Activated T-cell treated with anti-CD3 and anti-CD28 coated beads, Interleukin-2, amount 50 U/mL, for 1 hour (primary cell): Measurements from ENCODE around the gene TFDP1.
A peak's percentile ranks its signal among the peaks of the same experiment; 100 is the strongest.

Experiments used
- DNase-seq: peaks from one replicate; pipeline ENCODE4 v3.0.0-alpha.2; 2020

The TFDP1 gene, protein sequence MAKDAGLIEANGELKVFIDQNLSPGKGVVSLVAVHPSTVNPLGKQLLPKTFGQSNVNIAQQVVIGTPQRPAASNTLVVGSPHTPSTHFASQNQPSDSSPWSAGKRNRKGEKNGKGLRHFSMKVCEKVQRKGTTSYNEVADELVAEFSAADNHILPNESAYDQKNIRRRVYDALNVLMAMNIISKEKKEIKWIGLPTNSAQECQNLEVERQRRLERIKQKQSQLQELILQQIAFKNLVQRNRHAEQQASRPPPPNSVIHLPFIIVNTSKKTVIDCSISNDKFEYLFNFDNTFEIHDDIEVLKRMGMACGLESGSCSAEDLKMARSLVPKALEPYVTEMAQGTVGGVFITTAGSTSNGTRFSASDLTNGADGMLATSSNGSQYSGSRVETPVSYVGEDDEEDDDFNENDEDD

DNA sequence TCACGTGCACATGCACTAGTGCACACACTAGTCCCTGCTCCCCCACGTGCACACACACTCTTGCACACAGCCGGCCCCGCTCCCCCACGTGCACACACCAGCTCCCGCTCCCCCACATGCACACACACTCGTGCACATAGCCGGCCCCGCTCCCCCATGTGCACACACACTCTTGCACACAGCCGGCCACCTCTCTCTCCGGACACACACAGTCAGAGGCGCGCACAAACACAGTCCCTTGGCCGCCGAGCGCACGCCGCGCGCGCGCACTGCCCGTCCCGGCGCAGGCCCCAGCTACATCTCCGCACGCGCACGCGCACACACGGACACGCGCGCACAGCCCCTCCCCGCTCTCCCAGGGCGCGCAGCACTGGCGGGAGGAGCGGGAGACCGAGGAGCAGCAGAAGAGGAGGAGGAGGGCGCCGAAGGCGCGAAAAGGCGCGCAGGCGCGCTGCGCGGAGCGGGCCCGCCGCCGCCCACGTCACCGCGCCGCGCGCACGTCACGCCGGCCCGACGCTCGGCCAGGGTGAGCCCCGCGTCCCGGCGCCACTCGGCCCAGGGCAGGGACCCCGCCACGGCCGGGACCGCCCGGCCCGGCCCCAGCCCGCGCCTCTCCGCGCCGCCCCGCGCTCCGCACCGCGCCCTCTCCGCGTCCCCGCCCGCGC lies at the start of gene TFDP1:
Gene TFDP1, plus strand, starts transcription at position 549 of the 665 bp plus-strand sequence. CDS start 1,085 bp downstream, outside the sequence.
- peak; percentile 61 for DNase-seq

DNA sequence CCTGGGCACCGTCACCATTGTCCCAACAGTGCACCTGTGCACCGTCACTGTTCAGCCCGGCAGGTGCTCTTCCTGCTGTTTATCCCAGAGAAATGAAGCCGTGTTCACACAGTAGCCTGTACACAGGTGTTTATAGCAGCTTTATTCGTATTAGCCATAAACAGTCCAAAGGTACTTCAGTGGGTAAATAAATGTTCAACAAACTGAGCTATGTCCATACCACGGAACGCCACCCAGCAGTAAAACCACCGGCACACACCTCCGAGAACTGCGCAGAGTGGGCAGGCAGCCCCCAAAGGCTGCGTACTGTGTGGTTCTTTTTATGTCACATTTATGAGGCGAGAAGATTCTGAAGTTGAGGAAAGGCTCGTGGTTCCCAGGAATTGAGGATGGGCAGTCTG lies 49.2 kb upstream of the TFDP1 start:
- no peak for DNase-seq

- DNase-seq: no peak
These were observed 48.0 kb upstream of the TFDP1 start for GRCh38 chr13:113536461-113537110.

- DNase-seq: no peak
These were observed 47.3 kb upstream of the TFDP1 start for GRCh38 chr13:113537205-113537604.

DNA sequence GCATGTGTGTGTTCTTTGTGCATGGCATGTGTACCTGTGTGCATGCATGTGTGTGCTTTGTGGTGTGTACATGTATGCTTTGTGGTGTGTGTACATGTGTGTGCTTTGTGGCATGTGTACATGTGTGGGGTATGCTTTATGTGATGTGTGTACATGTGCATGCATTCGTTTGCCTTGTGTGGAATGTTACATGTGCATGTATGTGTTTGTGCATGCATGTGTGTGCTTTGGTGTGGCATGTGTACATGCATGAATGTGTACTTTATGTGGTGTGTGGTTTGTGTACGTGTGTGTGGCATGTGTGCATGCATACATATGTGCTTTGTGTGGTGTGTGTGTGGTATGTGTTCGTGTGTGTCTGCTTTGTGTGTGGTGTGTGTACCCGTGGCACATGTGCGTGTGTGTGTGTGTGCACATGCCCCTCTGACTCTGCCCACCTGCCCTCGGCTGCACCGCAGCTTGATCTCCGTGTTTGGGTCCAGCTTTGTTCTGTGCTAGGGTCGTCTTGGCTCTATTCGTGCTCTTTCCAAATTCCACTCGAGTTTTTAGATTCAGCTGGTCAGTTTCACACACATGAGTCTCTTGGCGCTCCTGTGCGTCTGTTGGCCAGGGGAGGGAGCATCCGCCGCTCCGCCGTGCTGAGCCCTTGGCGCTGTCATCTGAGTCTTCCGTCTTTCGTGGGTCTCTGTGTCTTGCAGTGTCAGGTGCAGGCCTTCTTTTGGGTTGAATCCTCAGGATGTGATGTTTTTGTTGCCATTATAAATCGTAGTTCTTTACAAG lies 46.5 kb upstream of the TFDP1 start:
- no peak for DNase-seq

DNA sequence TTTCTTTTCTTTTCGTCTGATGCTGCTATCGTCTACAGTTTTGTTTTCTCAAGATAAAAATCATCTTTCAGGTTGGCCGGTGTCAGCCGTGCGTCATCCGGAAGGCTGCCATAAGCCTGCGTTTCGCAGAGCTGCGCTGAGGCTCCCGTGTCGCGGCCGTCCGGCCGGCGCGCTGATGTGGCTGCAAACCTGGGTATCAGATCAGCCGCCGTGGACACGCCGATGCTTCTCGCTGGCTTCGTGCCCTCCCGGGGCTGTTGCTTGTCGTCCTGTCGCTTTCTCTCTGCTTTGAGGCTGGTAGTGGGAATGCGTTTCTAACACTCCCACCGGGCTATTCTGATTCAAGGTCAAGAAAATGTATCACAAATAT lies 45.9 kb upstream of the TFDP1 start:
- no peak for DNase-seq

- no peak for DNase-seq
These were observed 45.4 kb upstream of the TFDP1 start for GRCh38 chr13:113539176-113539575.

DNA sequence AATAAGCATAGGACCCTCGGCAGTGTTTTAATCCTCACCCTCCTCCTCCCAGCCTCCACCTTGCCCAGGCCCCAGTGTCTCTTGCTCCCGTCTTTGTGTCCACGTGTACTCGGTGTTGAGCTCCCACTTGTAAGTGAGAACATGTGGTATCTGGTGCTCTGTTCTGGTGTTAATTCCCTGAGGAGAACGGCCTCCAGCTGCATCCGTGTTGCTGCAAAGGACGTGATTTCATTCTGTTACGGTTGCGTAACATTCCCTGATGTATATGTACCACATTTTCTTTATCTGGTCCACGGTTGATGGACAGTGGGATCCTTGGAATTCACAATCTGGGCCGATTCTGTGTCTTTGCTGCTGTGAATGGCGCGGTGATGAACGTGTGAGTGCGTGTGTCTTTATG lies 44.7 kb upstream of the TFDP1 start:
- no peak for DNase-seq

GRCh38 chr13:113540523-113540922 lies 44.0 kb upstream of the TFDP1 start:
- DNase-seq: no peak

DNA sequence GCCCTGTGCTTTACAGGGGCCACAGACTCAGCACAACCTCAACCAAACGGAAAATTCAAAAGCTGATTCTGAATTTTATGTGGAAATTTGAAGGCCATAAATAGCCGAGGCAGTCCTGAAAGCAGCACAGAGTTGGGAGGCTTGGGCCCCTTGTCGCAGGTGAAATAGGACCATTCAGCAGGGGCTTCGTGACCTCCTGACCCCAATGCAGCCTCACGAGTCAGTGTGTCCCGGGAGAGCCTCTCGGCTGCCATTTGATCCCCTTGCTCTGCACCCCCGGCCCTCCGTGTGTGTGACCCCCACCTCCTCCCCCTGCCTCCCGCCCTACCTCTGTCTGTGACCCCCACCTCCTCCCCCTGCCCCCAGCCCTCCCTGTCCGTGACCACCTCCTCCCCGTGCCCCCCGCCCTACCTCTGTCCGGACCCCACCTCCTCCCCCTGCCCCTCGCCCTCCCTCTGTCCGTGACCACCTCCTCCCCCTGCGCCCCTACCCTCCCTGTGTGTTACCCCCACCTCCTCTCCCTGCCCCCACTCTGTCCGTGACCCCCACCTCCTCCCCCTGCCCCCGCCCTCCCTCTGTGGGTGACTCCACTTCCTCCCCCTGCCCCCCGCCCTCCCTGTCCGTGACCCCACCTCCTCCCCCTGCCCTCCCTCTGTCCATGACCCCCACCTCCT lies 41.7 kb upstream of the TFDP1 start:
- DNase-seq: no peak

DNA sequence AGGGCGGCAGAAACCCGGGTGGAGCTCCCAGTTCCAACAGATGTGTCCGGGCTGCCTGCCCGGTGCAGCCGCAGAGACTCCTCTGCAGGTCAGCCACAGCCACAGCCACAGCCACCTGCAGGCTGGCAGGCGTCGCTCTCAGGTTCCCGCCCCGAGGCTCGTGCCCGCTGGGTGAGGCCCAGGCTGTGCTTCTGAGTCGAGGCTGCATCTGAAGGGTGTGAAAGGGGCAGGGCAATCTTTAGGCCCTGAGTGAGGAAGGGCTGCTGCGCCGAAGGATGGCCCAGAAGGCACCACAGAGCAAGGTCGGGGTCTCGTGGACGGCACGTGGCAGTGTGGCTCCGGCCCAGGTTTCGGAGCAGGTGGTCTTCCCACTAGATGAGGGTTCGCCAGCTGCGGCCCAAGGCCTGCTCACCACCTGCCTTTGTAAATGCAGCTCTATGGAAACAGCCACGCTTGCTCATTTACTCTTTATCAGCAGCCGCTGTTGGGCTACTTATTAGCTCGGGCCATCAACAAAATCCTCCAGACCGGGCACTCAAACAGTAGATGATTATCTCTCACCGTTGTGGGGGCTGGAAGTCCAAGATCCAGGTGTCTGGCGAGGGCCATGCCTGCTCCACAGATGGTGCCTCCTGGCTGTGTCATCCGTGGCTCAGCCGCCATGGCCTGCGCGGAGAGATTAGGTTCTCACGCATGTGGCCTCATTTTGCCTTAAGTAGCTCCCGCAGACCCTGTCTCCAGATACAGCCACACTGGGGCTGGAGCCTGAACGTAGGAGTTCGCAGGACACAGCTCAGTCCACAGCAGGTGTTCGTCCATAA lies 40.3 kb upstream of the TFDP1 start:
- no peak for DNase-seq

GRCh38 chr13:113544896-113545295 lies 39.7 kb upstream of the TFDP1 start:
- DNase-seq: no peak

DNA sequence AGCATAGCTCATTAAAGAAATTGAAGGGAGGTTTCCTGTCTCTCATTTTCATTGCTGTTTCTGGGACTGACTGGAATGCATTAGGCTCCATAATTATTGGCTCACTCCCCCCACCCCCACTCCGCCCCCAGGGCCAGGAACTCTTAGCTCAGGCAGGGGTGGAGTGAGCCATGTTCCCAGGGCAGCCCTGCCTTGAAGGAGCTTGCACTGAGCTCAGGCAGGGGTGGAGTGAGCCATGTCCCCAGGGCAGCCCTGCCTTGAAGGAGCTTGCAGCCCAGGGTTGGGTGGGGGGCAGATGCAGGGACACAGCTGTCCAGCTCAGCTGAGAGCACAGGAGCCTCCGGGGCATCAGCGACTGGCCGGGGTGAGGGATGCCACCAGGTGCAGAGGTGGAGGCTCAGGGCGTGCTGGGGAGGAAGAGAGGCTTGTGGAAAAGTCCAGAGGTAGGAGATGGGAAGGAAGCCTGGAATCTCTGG lies 39.1 kb upstream of the TFDP1 start:
- no peak for DNase-seq

DNA sequence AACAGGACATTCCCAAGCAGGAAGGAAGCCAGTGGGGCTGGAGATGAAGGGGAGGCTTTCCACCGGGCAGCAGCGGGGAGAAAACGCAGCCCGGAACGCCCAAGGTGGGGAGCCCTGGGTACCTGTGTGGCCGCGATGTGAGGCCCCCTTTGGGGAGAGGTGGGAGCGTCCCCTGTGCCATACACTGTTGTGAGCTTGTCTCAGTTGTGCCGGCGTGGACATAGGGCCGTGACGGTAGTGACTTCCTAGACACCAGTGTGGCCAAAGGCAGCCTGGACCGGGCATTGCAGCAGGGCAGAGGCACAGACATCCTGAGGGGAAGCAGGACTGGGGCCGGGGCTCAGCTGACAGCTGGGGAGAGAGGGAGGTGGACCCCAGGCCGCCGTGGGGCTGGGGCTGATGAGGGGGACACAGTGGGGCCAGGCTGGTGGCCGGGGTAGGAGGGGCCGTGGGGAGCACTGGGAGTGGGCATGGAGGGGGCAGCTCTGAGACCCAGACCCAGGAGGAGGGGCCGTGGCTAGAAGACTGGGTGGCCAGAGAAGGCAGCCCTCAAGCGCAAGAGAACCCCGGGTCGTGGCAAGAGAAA lies 38.5 kb upstream of the TFDP1 start:
- no peak for DNase-seq

- no peak for DNase-seq
These were observed 37.8 kb upstream of the TFDP1 start for GRCh38 chr13:113546571-113547237.

DNA sequence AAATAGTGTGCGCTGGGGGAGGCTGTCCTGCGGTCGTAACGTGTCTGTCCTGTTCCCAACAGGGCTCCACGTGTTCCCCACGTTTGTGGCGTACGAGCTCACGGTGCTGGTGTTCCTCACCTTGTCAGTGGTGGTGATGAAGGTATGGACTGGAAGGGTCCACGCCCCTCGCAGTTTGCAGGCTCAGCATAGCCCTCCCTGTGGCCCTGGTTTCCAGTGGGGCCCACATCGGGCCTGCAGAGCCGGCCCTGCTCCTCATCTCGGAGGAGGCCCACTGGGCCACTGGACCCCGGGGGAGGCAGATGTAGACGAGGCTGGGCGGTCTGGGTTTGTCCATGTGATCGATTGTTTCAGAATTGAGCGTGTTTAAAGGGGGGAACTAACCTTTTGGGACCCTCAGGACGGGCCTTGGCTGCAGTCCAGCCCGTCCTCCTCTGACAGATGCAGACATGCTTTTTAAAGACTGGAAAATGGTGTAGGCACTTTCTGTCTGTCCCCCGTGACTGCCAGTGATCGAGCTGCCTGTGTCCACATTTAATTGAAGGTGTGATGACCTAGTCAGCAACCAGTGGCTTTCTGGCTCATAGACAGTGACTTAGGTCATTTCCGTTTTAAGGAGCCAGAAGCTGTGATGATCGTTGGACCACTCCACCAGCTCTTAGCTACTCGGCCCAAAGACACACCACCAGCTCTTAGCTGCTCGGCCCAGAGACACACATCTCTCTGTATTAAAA lies 37.1 kb upstream of the TFDP1 start:
- DNase-seq: no peak

DNA sequence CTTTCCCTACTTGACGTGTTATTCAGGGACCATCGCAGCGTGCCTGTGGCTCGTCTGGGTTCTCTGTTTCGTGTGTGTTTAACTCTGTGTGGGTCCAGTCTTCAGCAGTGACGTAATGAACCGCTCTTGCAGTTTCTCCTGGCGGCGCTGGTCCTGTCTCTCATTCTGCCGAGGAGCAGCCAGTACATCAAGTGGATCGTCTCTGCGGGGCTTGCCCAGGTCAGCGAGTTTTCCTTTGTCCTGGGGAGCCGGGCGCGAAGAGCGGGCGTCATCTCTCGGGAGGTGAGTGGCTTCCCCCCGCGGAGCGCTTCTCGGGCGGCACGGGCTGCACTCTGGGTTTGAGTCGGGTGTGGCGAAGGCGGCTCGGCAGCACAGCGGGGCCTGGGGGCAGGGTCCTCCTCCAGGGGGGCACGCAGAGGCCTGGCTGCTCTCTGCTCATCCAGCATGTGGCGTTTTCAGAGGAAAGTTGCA lies 36.3 kb upstream of the TFDP1 start:
- DNase-seq: no peak

- no peak for DNase-seq
These were observed 35.6 kb upstream of the TFDP1 start for GRCh38 chr13:113548778-113549621.

- DNase-seq: no peak
These were observed 34.1 kb upstream of the TFDP1 start for GRCh38 chr13:113550453-113550852.
